AG04450 (cell line): ENCODE results near the gene PHLDA3. TPM values are rescaled to one million over a fixed set of nuclear protein-coding genes. Genes with fewer than 3 reads are reported as not detected.

Experiments used
- CTCF ChIA-PET: fragments of 300-600, 350-600 bp; formaldehyde crosslinking; extraction: SDS; loops from one replicate; lab custom pipeline; 2022; ENCODE audit warnings: antibody characterized with exemption, inconsistent platforms; lab: Charles Lee
- POLR2A ChIA-PET: fragments of 350-600 bp; formaldehyde crosslinking; extraction: SDS; loops from one replicate; lab custom pipeline; 2021; ENCODE audit warnings: antibody characterized with exemption, inconsistent platforms; lab: Yijun Ruan, JAX
- DNase-seq: peaks from one replicate; pipeline ENCODE4 v3.0.0-alpha.2; 2011; ENCODE audit warnings: low read depth, low spot score
- H3K27ac ChIP-seq: one replicate; pipeline ENCODE4 v1.5.1; 2012; ENCODE audit warnings: low read depth, low read length, control low read depth
- H3K27me3 ChIP-seq: one replicate; pipeline ENCODE4 v1.6.0; 2012; ENCODE audit warnings: low read length; ENCODE audit not compliant: control insufficient read depth, insufficient read depth
- H3K4me3 ChIP-seq: 2 replicates; pipeline ENCODE4 v1.5.1; 2011; ENCODE audit warnings: mild to moderate bottlenecking, low read depth, low read length, control low read depth
- H3K9me3 ChIP-seq: 2 replicates; pipeline ENCODE4 v1.5.1; 2012; ENCODE audit warnings: low read length; ENCODE audit not compliant: control insufficient read depth, insufficient read depth
- CTCF ChIP-seq: IDR thresholded peaks from 2 replicates; pipeline ENCODE4 v1.5.1; 2011; ENCODE audit warnings: low read depth, low read length, control low read depth, inconsistent platforms
- polyA plus RNA-seq: library from polyadenylated mRNA; depleted of rRNA; stranded (reverse); fragments of >200 nt; gene quantifications from 2 replicates; pipeline ENCODE4 v1.2.3, GENCODE V29; 2011

PHLDA3 gene
- polyA plus RNA-seq, 1 experiment, result 58.9 TPM

GRCh38 chr1:201499795-201500669 is 31.0 kb upstream of the PHLDA3 start:
- Histone ChIP-seq H3K4me3 (no peak overlapping the region; the same call in 1 of the 2 replicates), H3K27ac (peak overlapping the region; percentile 72), H3K27me3 (no peaks in the 10 kb centered on the region), H3K9me3 (no peaks in the 10 kb centered on the region)
- TF ChIP-seq CTCF, result no peak
- CTCF ChIA-PET, result interaction anchor here (1.0 to 9.2 kb wide), 4 partner anchors 13 to 295 kb away, joined by 4 to 75 read pairs (median 4); no protein-coding TSS in a partner anchor
- DNase-seq, result no peak
- POLR2A ChIA-PET, result interaction anchor here (2.2 kb wide), 1 partner anchor 9 kb away, joined by 8 read pairs; no protein-coding TSS in a partner anchor

GRCh38 chr1:201499191-201499590 is 30.2 kb upstream of the PHLDA3 start:
- no peak for TF ChIP-seq CTCF
- H3K27me3 ChIP-seq, result no peaks in the 10 kb centered on the region
- ChIA-PET POLR2A (interaction anchor here (1.0 to 2.2 kb wide), 4 partner anchors 8 to 18 kb away, joined by 3 to 8 read pairs (median 4); no protein-coding TSS in a partner anchor), CTCF (interaction anchor here (1.0 to 9.2 kb wide), 4 partner anchors 13 to 295 kb away, joined by 4 to 75 read pairs (median 6); no protein-coding TSS in a partner anchor)
- H3K4me3 ChIP-seq, result no peak overlapping the region
- DNase-seq, result no peak
- H3K9me3 ChIP-seq, result no peaks in the 10 kb centered on the region
- H3K27ac ChIP-seq, result no peak overlapping the region

GRCh38 chr1:201498621-201499020 is 29.6 kb upstream of the PHLDA3 start:
- 0 out of 2 replicates have a peak, but pooled peaks have one; percentile 16 for TF ChIP-seq CTCF
- Histone ChIP-seq H3K27ac (no peak overlapping the region), H3K9me3 (no peaks in the 10 kb centered on the region), H3K4me3 (no peak overlapping the region), H3K27me3 (no peaks in the 10 kb centered on the region)
- DNase-seq, result no peak
- POLR2A ChIA-PET, result interaction anchor here (1.0 to 1.5 kb wide), 3 partner anchors 11 to 17 kb away, joined by 3 to 4 read pairs (median 3); no protein-coding TSS in a partner anchor
- CTCF ChIA-PET, result interaction anchor here (1.0 to 9.2 kb wide), 5 partner anchors 14 to 296 kb away, joined by 4 to 75 read pairs (median 6); no protein-coding TSS in a partner anchor

GRCh38 chr1:201497935-201498509 is 29.0 kb upstream of the PHLDA3 start:
- Histone ChIP-seq H3K27me3 (no peaks in the 10 kb centered on the region), H3K4me3 (no peak overlapping the region), H3K27ac (peak overlapping the region; percentile 31), H3K9me3 (no peaks in the 10 kb centered on the region)
- ChIA-PET CTCF (interaction anchor here (1.1 to 9.2 kb wide), 3 partner anchors 15 to 50 kb away, joined by 6 to 75 read pairs (median 9); no protein-coding TSS in a partner anchor), POLR2A (interaction anchor here (1.0 to 1.5 kb wide), 3 partner anchors 10 to 17 kb away, joined by 3 to 4 read pairs (median 3); no protein-coding TSS in a partner anchor)
- no peak for DNase-seq
- no peak for TF ChIP-seq CTCF
